Ectodermal cell (in vitro differentiated cells): Measurements from ENCODE around the gene ZNF639.
"Not testable (repeated sequence)": the region's sequence is repeated elsewhere in the genome, so short reads cannot be mapped to it uniquely, and the experiment has no call there.

Experiments used
- H3K27ac ChIP-seq: 2 replicates; pipeline ENCODE4 v1.7.0; 2013; ENCODE audit warnings: mild to moderate bottlenecking, low read depth, low read length; ENCODE audit not compliant: insufficient read depth, poor library complexity, severe bottlenecking
- H3K27me3 ChIP-seq: 2 replicates; pipeline ENCODE4 v1.7.0; 2013; ENCODE audit warnings: mild to moderate bottlenecking, low read length; ENCODE audit not compliant: insufficient read depth, control insufficient read depth, poor library complexity, severe bottlenecking
- H3K36me3 ChIP-seq: one replicate; pipeline ENCODE4 v1.7.0; 2013; ENCODE audit warnings: low read length; ENCODE audit not compliant: control insufficient read depth, insufficient read depth
- H3K4me1 ChIP-seq: one replicate; pipeline ENCODE4 v1.7.0; 2013; ENCODE audit warnings: low read length; ENCODE audit not compliant: control insufficient read depth, insufficient read depth
- H3K4me3 ChIP-seq: 2 replicates; pipeline ENCODE4 v1.7.0; 2013; ENCODE audit warnings: low read depth, low read length, control low read depth; ENCODE audit not compliant: insufficient read depth
- H3K9me3 ChIP-seq: 2 replicates; pipeline ENCODE4 v1.7.0; 2013; ENCODE audit warnings: mild to moderate bottlenecking, low read length, moderate library complexity; ENCODE audit not compliant: control insufficient read depth
- WGBS, 2 experiments: methylation state at CpG; one replicate each; pipeline ENCODE4 v1.1.7; 2013; ENCODE audit warnings: missing lambda C conversion rate in 2 of 2; 5-methylcytosine and 5-hydroxymethylcytosine counted together

The ZNF639 gene

GRCh38 chr3:179288845-179289244, 34.0 kb upstream of the ZNF639 start:
- WGBS, 2 experiments = 78 to 91% methylated on average over 4 of the region's 4 CpGs
- Histone ChIP-seq H3K27me3 (no peaks in the 10 kb centered on the region), H3K9me3 (no peaks in the 10 kb centered on the region)

GRCh38 chr3:179289295-179289694, 33.5 kb upstream of the ZNF639 start:
- H3K4me3 ChIP-seq = no peak overlapping the region
- H3K27me3 ChIP-seq = no peaks in the 10 kb centered on the region
- H3K36me3 ChIP-seq = no peaks in the 10 kb centered on the region
- no peak overlapping the region for H3K27ac ChIP-seq
- no peaks in the 10 kb centered on the region for H3K4me1 ChIP-seq
- WGBS, 2 experiments = 76 to 80% methylated on average over 3 of the region's 3 CpGs
- H3K9me3 ChIP-seq = no peaks in the 10 kb centered on the region

More at GRCh38 chr3:179288845-179289244, 34.0 kb upstream of the ZNF639 start:
- no peaks in the 10 kb centered on the region for H3K36me3 ChIP-seq
- H3K4me3 ChIP-seq = no peak overlapping the region
- no peak overlapping the region for H3K27ac ChIP-seq
- no peaks in the 10 kb centered on the region for H3K4me1 ChIP-seq

DNA sequence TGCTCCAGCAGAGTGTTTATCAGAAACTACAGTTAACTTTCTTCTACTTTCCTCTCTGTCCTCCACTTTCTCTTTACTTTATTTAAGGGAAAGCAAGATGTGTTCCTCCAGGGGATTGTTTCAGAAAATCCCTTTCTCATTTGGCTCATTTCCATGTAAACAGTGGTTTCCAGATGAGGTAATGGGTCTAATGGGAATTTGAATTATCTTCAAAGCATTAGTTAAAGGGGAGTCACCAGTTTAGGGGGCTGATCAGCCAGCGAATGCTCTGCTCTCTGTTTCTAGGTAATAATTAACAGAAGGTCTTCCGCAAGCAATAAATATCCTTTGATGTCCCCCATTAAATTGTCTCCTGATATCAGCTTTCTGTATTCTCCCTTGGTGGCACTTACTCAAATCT, 30.4 kb upstream of the ZNF639 start:
- 91 to 96% methylated on average over 2 of the region's 2 CpGs for WGBS, 2 experiments
- Histone ChIP-seq H3K27me3 (no peaks in the 10 kb centered on the region), H3K36me3 (no peaks in the 10 kb centered on the region), H3K27ac (no peak overlapping the region), H3K4me3 (no peak overlapping the region), H3K9me3 (no peaks in the 10 kb centered on the region), H3K4me1 (no peaks in the 10 kb centered on the region)

DNA sequence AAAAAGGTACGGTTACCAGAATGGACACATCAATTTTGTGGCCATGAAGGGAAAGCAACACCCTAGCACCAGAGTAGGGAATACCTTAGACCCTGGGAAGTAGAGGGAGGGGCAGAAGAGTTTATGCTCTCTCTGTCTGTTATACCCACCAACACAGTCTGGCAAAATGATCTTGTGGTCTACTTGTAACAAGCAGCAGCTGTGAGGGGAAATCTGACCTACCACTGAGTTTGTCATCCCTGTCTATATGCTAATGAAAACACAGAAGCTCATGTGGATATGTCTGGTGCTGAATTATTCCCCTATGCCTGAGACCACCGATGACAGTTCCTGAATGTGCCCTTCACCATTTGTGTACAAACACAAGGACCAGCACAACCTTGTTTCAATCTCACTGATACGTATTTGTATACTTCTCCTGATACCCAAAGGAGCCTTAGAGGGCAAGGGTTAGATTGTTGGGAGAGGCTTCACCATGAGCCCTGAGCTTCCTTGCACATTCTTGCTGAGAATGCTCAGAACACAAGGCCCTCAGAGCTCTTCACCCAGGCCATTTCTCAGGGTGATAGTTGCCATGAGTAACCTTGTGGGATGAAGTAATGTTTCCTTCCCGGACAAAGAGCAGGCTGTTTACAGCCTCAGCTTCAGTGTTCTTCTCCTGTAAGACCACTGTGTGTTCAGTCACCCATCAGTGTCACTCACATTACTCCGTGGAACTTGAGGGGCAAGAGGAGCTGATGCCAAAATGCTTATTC, 24.7 kb upstream of the ZNF639 start:
- no peaks in the 10 kb centered on the region for H3K27me3 ChIP-seq
- no peaks in the 10 kb centered on the region for H3K9me3 ChIP-seq
- 82 to 84% methylated on average over 5 of the region's 5 CpGs for WGBS, 2 experiments
- no peak overlapping the region for H3K27ac ChIP-seq
- no peaks in the 10 kb centered on the region for H3K36me3 ChIP-seq
- H3K4me1 ChIP-seq = no peaks in the 10 kb centered on the region
- no peak overlapping the region for H3K4me3 ChIP-seq

- H3K27me3 ChIP-seq = no peaks in the 10 kb centered on the region
- no peak overlapping the region for H3K4me3 ChIP-seq
- H3K4me1 ChIP-seq = no peaks in the 10 kb centered on the region
- H3K36me3 ChIP-seq = no peaks in the 10 kb centered on the region
- no peak overlapping the region for H3K27ac ChIP-seq
- no peaks in the 10 kb centered on the region for H3K9me3 ChIP-seq
- 69 to 80% methylated on average over 1 to 2 of the region's 2 CpGs for WGBS, 2 experiments
These were observed 23.5 kb upstream of the ZNF639 start for GRCh38 chr3:179299316-179299715.

GRCh38 chr3:179299999-179300613, 22.7 kb upstream of the ZNF639 start:
- Histone ChIP-seq H3K4me1 (no peaks in the 10 kb centered on the region), H3K9me3 (no peaks in the 10 kb centered on the region), H3K4me3 (no peak overlapping the region), H3K27ac (no peak overlapping the region), H3K36me3 (no peaks in the 10 kb centered on the region), H3K27me3 (no peaks in the 10 kb centered on the region)
- WGBS, 2 experiments = 89 to 94% methylated on average over 5 of the region's 5 CpGs

- WGBS, 2 experiments = 95 to 100% methylated on average over 2 of the region's 3 CpGs
- Histone ChIP-seq H3K27me3 (no peaks in the 10 kb centered on the region), H3K4me3 (no peak overlapping the region), H3K9me3 (no peaks in the 10 kb centered on the region), H3K36me3 (no peaks in the 10 kb centered on the region), H3K4me1 (no peaks in the 10 kb centered on the region), H3K27ac (no peak overlapping the region)
These were observed 21.2 kb upstream of the ZNF639 start for GRCh38 chr3:179301645-179302044.

DNA sequence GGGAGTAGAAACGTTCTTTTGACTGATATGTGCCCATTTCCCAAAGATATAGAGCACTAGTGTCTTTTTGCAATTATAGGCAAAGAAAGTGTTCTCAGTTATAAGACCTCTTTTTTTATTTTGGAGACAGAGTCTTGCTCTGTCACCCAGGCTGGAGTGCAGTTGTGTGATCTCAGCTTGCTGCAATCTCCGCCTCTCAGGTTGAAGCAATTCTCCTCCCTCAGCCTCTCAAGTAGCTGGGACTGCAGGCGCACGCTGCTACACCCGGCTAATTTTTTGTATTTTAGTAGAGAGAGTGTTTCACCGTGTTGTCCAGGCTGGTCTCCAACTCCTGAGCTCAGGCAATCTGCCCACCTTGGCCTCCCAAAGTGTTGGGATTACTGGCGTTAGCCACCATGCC, 20.7 kb upstream of the ZNF639 start:
- H3K9me3 ChIP-seq = no peaks in the 10 kb centered on the region
- WGBS, 2 experiments = 88 to 95% methylated on average over 7 of the region's 7 CpGs
- H3K27ac ChIP-seq = no peak overlapping the region
- H3K27me3 ChIP-seq = no peaks in the 10 kb centered on the region
- no peaks in the 10 kb centered on the region for H3K4me1 ChIP-seq
- H3K4me3 ChIP-seq = no peak overlapping the region
- no peaks in the 10 kb centered on the region for H3K36me3 ChIP-seq

GRCh38 chr3:179304605-179305004, 18.2 kb upstream of the ZNF639 start:
- Histone ChIP-seq H3K9me3 (no peaks in the 10 kb centered on the region), H3K27me3 (no peaks in the 10 kb centered on the region), H3K4me1 (no peaks in the 10 kb centered on the region), H3K36me3 (no peaks in the 10 kb centered on the region), H3K4me3 (no peak overlapping the region), H3K27ac (no peak overlapping the region)
- 38 to 57% methylated on average over 2 of the region's 2 CpGs for WGBS, 2 experiments

DNA sequence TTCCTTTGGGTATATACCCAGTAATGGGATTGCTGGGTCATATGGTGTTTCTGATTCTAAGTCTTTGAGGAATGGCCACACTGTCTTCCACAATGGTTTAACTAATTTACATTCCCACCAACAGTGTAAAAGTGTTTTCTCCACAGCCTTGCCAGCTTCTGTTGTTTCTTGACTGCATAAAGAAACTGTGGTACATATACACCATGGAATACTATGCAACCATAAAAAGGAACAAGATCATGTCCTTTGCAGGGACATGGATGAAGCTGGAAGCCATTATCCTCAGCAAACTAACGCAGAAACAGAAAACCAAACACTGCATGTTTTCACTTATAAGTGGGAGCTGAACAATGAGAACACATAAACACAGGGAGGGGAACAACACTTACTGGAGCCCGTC, 15.5 kb upstream of the ZNF639 start:
- H3K9me3 ChIP-seq, H3K4me1 ChIP-seq, H3K27ac ChIP-seq, H3K36me3 ChIP-seq, H3K27me3 ChIP-seq, H3K4me3 ChIP-seq: not testable (repeated sequence)
- 75 to 94% methylated on average over 1 to 2 of the region's 2 CpGs for WGBS, 2 experiments
